CMK (cell line): Measurements from ENCODE around the gene STK10.

ENCODE experiments used
- DNase-seq: peaks from one replicate; pipeline ENCODE4 v3.0.0-alpha.2; 2010; ENCODE audit warnings: low read depth

The STK10 gene

DNA sequence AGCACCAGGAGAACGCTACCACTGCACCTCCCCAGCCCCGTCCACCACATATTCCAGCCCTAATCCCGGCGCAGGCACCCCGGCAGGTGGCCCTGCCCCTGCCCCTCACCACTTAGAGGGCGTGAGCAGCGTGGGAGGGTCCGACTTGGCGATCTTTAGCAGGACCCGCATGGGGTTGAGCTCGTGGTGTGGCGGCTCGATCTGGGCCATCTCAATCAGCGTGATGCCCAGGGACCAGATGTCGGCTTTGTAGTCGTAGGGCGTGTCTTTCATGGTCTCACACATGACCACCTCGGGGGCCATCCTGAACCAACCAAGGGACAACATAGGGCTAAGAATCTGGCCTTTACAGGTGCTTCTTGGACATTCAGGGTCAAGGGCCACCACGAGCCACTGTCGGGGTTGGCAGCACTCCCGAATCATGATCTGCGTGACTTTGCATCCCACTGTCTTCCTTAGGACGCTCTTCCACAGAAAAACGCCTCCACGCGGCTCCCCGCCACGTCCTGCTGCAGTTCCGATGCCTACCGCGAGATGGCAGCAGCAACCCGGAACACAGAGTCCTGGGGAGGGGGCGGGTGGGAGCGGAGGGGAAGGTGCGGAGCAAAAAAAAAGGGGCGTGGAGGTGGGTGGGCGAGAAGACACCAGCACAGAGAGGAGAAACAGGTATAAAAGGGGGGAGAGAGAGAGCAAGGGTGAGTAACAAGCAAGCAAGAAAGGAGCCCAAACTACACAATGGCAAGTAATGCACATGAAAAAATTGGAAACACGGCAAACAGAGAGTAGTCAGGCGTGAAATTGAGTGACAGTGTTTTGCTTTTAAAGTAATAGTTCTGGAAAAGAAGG lies 81.3 kb downstream of the STK10 start:
- DNase-seq: no peak

DNA sequence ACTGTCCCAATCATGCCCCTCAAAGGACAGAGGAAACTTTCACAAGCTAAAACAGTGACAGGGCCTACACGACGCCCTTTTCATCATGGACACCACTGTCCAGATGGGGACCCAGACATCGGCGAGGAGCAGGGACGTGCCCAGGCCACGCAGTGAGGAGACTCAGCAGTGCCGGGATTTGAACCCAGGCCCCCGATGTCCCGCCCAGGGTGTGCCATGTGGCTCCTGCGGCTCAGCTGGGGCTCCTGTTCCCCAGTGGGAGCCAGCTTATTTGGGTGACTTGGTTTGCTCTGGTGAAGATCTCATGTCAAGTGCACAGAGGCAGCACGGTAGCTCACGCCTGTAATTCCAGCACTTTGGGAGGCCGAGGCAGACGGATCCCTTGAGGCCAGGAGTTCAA lies 82.2 kb downstream of the STK10 start:
- DNase-seq: no peak

DNA sequence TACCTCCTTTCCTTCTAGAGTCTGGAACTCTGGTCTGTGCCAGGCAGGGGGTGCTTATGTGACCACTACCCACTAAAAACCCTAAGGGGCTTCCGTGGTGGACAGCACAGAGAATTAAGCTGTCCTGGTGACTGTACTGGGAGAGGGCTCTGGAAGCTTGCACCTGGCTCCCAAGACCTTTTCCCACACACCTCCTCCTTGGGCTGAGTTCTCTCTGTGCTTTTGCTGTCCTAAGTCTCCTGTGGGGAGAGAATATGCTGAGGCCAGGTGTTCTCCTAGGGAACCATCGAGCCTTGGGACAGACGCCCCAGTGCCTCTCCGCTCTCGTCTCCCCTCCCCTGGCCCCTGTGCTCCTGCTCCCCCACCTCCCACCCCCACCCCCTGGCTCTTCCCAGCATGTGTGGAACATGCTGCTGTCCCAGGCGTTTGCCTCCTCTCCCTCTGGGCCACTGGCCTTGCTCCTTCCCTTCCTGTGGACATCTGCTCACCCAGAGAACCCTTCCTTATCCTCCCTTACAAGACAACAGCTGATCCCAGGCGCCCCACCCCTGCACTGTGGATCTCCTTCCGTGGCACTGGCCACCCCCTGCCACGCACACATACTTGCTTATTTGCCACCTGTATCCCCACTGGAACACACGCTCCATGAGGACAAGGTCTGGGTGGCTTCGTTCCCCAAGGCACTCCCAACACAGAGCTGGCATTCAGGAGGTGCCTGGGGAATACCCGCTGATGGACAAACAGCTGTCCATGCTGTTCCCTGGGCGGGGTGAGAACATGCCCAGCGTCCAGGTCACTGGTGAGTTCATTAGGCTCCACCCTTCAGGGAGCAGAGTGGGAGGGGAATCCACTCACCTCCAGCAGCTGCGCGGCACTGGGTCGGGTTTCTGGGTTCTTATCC lies 83.0 kb downstream of the STK10 start:
- DNase-seq: no peak

DNA sequence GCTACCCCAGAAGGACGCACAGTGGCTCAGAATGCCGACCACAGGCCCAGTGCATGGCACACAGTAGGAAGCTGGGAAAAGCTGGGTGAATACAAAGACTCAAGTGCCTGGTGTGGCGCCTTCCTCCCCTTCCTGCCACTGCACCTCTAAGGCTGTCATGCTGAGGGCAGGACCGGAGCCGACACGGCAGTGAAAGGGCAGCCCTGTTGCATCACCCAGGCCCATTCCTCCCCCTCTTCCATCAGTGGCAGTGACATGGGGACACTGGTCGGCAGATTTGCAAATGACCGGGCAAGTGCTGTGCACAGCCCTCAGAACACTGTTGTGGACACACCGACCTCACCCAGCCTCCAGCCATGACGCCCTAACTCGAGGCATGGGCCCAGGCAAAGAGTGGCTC lies 84.0 kb downstream of the STK10 start:
- no peak for DNase-seq

- no peak for DNase-seq
These were observed 85.0 kb downstream of the STK10 start for GRCh38 chr5:172102913-172103626.

GRCh38 chr5:172102218-172102870 lies 85.7 kb downstream of the STK10 start:
- no peak for DNase-seq

DNA sequence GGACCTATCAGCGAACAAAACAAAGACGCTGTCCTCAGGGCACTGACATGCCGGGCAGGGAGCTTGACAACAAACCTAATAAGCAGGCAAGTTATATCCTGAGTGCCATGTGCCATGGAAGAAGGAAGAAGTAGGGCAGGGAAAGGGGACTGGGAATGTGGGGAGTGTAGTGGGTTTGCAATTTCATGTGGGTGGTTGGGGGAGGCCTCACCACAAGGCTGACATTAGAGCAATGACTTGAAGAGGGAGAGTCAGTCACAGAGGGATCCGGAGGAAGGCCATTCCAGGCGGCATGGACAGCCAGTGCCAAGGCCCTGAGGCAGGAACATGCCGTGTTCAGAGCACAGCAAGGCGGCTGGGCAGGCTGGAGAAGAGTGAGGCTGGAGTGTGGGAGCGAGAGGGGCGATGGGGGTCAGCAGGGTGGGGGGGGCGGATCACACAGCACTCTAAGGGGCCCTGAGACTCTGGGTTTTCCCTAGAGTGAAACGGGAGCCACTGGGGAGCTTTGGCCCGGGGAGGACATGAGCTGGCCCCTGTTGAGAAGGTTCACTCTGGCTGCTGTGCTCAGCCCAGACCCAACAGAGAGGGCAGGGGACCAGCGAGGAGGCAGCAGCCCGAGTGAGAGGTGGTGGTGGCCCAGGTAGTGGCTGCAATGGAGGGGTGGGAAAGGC lies 86.3 kb downstream of the STK10 start:
- no peak for DNase-seq

- DNase-seq: no peak
These were observed 89.1 kb downstream of the STK10 start for GRCh38 chr5:172098883-172099282.

- no peak for DNase-seq
These were observed 90.0 kb downstream of the STK10 start for GRCh38 chr5:172098046-172098445.

- DNase-seq: no peak
These were observed 90.7 kb downstream of the STK10 start for GRCh38 chr5:172097356-172097755.

GRCh38 chr5:172096207-172096940 lies 91.7 kb downstream of the STK10 start:
- no peak for DNase-seq

DNA sequence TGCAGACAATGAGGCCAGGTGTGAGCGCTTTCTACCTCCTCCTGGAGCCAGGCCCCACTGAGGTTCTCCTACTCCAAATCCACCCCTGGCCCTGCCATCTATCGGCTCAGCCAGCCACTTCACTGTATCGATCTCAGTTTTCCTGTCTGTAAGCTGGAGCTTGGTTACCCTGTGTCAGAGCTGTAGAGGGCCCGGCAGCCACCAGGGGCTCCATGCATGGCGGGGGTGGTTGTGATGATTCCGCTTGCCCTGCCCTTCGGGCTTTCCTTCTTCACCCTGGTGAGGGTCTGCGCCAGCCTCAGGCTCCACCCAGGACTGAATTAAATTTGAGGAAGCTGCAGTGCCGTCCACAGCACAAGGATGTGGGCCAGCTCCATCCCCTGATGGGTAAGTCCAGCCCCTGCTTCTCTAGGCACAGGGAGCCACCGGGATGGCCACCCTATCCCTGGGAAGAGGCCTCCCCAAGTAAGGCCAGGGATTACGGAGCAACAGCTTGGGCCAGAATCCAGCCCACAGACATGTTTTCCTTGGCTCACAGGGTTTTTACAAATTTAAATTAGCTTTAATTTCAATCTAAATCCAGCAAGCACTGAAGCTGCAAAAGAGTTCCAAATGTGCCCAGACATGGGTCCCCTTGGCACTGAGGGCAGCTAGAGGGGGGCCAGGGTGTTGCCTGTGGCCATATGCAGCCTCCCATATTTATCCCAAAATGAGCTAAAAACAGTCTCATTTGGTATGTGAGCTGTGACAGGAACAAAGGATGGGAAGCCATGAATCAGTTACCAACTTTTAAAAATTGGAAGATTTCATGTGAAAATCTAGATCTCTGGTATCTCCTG lies 92.4 kb downstream of the STK10 start:
- no peak for DNase-seq

DNA sequence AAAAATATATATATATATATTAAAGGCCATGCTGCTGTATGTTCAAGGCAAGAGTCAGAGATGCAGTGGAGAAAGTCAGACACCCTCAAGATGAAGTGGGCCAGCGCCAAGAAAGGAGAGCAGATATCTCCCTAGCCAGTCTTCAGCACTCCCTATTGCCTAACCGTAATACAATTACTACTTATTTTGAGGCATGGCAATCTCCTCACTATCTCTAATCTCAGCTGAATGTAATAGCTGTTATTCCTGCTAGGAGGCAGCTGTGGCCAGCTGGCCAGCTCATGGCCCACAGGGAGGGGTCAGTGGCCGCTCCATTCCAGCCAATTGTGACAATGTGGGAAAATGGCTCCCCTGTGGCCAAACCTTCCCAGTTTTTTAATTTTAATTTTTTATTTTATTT lies 94.1 kb downstream of the STK10 start:
- no peak for DNase-seq

DNA sequence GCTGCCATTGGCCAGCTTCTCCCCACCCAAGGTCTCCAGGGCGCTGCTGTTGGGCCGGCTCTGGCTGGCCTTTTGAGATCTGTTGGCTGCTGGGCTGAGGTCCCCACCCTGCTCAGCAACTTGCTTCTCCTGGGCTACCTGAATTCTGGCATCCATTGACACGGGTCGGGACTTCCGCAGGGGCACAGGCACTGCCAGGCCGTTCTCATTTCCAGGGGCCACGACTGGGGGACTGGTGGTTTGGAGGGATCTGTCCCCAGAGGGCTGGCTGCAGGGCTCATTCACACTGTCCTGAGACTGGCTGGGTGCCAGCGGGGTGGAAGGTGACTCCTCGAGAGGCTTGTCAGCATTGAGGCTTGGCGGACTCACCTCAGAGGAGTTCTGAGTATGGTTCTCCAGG lies 94.5 kb downstream of the STK10 start:
- DNase-seq: no peak

DNA sequence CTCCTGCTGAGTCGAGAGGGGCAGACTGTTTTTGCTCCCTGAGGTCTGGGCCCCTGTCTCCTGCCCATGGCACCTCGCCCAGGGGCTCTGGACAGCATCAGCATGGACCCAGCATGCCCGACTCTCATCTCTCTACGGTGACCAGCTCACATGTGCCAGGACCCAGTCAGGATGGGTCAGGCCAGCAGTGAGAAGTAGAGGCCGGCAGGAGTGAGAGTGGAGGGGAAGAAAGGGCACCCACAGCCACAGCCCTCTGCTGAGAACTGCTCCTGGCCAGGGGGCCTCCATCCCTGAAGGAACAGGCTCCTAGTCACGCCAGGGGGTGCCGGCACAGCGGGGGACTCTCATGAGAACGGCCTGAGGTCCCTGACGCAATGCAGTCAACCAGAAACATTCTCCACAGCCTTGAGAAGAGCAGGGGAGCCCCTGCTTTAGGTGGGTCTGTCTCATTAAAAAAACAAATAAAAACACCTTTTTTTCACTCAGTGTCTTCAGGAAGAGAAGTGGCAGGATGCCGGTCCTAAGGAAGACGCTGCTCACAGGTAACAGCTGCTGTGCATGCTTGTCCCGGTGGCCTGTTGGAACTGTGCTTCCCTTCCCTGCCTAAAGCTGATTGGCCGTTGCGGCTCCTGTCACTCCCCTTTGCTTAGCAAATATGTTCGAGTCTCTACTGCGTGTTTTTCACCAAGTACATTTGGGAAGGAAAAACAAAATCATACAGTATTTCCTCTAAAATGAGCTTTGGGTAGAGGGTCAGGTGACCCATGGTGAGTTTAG lies 95.9 kb downstream of the STK10 start:
- no peak for DNase-seq

DNA sequence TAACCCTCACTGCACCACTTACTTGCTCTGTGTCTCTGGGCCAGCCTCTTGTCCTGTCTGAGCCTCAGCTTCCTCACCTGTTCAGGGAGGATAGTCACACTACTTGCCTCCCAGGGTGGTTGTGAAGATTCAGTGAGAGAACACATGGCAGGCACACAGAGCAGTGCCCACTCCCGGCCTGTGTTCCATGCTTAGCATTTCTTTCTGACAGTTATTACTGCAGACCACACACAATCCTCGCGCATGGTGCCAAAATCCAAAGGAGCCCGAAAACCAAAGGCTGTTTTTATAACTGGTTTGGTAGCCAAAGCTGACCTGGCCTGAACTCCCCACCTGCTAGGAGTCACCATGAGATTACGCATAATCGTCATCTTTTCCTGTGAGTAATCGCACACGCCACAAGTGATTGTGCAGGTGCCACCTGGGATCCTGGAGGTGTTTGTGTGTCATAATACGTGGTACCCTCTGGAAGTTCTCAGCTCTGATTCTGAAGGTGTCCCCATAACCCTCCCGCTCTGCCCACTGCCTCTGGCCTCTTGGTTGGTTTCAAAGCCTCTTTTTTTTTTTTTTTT lies 97.0 kb downstream of the STK10 start:
- no peak for DNase-seq

DNA sequence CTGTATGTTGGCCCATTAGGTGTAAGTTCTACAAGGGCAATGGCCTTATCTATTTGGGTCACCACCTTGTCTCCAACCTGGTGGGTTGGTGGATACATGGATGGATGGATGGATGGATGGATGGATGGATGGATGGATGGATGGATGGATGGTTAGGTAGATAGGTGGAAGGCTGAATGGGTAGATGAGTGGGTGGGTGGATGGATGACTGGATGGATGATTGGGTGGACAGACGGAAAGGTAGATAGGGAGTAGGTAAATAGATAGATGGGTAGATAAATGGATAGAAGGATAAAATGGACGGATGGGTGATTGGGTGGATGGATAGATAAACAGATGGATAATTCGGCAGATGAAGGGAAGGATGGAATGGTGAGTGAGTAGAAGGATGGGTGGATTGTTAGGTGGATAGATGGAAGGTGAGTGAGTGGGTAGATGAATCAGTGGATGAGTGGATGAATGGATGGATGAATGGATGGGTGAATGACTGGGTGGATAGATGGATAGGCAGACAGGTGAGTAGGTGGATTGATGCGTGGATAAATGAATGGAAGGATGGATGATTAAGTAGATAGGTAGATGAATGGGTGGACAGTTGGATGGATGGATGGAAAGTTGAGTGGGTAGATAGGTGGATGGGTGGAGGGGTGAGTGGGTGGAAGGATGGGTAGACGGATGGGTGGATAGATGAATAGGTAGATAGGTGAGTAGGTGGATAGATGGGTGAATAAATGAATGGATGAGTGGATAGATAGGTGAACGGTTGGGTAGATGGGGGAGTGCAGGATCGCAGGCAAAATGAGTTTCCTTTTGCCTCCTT lies 98.5 kb downstream of the STK10 start:
- no peak for DNase-seq

DNA sequence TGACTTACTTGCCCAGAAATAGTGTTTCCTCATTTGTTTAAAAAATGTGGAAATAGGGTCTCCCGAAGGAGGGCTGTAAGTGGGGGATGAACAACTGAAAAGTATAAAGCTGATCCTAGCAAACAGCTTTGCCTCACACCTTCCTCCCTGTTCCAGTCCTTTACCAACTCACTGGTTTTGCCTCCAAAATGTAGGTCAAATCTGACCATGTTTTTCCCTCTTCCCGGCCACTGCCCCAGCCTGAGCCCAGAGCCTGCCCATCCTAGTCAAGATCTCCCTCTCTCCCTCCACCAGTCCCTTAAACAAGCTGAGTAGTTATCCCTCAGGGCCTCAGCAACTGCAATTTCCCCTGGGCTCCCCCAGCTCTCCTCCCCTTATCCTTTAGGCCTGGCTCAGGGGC lies 99.2 kb downstream of the STK10 start:
- no peak for DNase-seq
